NOMO-1 treated with dmso at 0.1 percent for 144 hours (cell line): ENCODE results near the gene LUC7L.
"Not testable (repeated sequence)": the region's sequence is repeated elsewhere in the genome, so short reads cannot be mapped to it uniquely, and the experiment has no call there.

Experiments
- DNase-seq: peaks from one replicate; lab custom pipeline; 2025; ENCODE audit not compliant: unreplicated experiment; lab: John Stamatoyannopoulos, UW

Gene LUC7L

DNA sequence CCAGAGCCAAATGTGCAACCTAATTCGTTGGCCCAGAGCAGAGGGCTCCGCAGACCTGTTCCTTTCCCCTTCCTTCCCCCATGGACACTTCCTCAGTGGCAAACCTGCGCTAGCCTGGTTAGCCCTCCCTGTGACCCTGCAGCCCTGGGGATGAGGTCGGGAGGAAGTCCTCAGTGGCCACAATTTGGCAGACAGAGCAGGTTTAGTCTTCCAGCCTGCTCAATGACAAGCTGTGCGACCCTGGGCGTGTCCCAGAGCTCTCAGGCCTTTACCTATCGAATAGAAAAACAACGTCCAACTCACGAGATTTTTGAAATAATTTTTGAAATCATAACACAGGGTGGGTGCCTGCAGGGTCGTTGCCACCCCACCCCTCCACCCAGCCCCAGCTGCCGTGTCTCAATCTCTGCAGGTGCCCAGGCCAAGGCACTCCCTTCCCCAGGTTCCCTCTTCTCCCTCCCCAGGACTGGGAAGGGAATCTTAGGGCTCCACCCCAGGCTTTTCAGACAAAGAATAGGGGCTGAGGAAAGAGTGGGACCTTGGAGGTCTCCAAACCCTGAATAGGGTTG is 62.0 kb downstream of the LUC7L start:
- no peak for DNase-seq

DNA sequence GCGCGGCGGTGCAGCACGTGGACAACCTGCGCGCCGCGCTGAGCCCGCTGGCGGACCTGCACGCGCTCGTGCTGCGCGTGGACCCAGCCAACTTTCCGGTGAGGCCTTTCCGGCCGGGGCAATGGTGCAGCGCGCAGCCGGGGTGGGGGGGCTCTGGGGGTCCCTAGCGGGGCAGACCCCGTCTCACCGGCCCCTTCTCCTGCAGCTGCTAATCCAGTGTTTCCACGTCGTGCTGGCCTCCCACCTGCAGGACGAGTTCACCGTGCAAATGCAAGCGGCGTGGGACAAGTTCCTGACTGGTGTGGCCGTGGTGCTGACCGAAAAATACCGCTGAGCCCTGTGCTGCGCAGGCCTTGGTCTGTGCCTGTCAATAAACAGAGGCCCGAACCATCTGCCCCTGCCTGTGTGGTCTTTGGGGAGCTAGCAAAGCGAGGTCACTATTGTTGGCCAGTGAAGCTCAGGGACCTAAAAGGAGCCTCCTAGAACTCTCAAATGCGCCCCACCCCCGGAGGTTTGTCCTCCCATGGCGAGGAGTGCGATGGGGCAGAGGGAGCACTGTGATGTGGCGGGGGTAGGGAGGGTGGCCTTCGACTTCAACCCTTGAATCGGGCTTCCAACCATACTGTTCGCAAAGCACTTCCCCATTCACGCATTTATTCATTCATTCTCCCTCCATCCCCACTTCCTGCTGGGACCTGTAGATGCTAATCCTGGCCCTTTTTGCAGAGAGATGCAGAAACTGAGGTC is 62.7 kb downstream of the LUC7L start:
- no peak for DNase-seq

- DNase-seq, result no peak
Measured at GRCh38 chr16:165539-166374, 63.5 kb downstream of the LUC7L start, which contains the start of gene HBM. HBM (plus strand) TSS chr16:165978; CDS start chr16:165998, 20 bp downstream.

GRCh38 chr16:164827-165538 is 64.3 kb downstream of the LUC7L start:
- no peak for DNase-seq

DNA sequence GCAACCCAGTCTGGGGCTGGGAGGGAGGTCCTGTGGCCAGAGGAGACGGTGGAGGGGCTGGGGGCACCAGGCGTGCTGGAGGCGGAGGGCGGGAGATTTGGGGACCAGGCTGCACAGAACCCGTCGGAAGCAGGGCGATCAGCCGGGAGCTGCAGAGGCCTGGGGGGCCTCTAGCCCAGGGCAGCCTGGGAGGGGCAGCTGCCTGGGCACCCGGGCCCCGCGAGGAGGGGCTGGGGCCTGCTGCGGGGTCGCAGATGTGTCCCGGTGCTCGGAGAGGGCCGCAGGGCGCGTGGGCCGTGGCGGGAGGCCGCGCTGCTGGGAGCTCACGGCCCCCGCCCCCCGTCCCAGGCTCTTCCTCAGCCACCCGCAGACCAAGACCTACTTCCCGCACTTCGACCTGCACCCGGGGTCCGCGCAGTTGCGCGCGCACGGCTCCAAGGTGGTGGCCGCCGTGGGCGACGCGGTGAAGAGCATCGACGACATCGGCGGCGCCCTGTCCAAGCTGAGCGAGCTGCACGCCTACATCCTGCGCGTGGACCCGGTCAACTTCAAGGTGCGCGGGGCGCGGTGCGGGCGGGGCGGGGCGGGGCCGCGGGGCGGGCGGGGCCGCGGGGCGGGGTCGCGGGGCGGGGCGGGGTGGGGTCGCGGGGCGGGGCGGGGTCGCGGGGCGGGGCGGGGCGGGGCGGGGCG is 65.0 kb downstream of the LUC7L start:
- DNase-seq, result not testable (repeated sequence)

DNA sequence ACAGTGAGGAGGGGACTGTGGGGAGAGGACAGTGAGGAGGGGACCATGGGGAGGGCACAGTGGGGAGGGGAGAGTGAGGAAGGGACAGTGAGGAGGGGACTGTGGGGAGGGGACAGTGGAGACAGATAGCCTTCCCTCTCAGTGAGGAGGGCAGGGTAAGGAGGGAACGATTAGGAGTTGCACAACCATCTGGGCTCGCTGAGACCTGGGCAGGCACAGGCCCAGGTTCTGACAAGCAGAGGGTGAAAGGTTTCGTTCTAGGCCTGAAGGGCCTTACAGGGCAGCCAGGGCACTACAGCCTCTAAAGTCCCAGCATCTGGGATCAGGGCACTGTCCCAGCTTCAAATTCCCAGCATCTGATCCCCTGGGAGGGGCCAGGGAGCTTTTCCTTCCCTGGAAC is 65.6 kb downstream of the LUC7L start:
- DNase-seq, result not testable (repeated sequence)

- DNase-seq, result not testable (repeated sequence)
Measured at GRCh38 chr16:163139-163538, 66.1 kb downstream of the LUC7L start.

- DNase-seq, result no peak
Measured at GRCh38 chr16:162271-162991, 66.8 kb downstream of the LUC7L start.

DNA sequence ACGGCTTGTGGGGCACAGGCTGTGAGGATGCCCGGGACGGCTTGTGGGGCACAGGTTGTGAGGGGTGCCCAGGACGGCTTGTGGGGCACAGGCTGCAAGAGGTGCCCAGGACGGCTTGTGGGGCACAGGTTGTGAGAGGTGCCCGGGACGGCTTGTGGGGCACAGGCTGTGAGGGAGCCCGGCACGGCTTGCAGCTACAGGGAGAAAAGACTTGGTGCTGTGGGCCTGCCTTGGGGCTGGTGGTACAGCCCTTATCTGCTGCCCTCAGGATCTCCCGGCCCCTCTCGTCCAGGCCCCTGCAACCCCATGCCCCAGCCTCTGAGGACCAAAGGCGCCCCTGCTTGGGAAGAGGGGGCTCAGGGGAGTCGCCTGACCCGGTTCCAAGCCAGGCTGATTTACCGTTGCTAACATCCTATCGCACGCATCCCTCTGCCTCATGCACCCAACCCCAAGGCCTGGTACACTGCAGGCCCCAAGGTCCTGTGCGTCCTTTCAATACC is 68.5 kb downstream of the LUC7L start:
- DNase-seq, result no peak

GRCh38 chr16:160242-160641 is 69.0 kb downstream of the LUC7L start:
- not testable (repeated sequence) for DNase-seq

DNA sequence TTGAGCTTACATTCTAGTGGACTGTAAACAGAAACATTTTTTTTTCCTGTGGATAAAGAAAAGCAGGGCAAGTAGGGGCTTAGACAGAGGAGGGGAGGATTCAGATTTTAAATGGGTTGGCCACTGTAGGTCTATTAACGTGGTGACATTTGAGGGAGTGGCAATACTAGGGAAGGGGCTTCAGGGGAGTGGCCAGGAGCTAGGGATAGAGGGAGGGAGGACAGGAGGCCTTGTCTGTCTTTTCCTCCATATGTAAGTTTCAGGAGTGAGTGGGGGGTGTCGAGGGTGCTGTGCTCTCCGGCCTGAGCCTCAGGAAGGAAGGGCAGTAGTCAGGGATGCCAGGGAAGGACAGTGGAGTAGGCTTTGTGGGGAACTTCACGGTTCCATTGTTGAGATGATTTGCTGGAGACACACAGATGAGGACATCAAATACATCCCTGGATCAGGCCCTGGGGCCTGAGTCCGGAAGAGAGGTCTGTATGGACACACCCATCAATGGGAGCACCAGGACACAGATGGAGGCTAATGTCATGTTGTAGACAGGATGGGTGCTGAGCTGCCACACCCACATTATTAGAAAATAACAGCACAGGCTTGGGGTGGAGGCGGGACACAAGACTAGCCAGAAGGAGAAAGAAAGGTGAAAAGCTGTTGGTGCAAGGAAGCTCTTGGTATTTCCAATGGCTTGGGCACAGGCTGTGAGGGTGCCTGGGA is 70.0 kb downstream of the LUC7L start:
- no peak for DNase-seq

DNA sequence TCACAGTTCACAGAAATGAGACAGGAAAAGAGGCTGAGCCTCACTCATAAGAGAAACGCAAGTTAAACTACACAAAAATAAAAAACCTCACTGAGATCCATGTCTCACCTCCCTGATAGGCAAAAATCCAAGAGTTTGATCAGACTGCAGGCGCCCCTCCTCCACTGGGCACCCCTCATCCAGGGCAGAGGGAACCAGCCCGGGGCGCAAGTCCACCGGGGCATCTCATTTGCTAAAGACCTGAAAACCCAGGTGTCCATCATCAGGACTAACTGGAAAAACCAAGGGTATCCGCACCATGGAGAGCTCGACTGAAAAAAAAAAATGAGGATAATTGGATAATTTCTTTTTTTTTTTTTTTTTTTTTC is 74.2 kb downstream of the LUC7L start:
- DNase-seq, result no peak

- no peak for DNase-seq
Measured at GRCh38 chr16:154217-155030, 74.8 kb downstream of the LUC7L start.

DNA sequence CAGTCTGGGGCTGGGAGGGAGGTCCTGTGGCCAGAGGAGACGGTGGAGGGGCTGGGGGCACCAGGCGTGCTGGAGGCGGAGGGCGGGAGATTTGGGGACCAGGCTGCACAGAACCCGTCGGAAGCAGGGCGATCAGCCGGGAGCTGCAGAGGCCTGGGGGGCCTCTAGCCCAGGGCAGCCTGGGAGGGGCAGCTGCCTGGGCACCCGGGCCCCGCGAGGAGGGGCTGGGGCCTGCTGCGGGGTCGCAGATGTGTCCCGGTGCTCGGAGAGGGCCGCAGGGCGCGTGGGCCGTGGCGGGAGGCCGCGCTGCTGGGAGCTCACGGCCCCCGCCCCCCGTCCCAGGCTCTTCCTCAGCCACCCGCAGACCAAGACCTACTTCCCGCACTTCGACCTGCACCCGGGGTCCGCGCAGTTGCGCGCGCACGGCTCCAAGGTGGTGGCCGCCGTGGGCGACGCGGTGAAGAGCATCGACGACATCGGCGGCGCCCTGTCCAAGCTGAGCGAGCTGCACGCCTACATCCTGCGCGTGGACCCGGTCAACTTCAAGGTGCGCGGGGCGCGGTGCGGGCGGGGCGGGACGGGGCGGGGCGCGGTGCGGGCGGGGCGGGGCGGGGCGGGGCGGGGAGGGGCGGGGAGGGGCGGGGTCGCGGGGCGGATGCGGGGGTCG is 75.6 kb downstream of the LUC7L start:
- DNase-seq, result not testable (repeated sequence)

- DNase-seq, result not testable (repeated sequence)
Measured at GRCh38 chr16:153129-153521, 76.1 kb downstream of the LUC7L start.

DNA sequence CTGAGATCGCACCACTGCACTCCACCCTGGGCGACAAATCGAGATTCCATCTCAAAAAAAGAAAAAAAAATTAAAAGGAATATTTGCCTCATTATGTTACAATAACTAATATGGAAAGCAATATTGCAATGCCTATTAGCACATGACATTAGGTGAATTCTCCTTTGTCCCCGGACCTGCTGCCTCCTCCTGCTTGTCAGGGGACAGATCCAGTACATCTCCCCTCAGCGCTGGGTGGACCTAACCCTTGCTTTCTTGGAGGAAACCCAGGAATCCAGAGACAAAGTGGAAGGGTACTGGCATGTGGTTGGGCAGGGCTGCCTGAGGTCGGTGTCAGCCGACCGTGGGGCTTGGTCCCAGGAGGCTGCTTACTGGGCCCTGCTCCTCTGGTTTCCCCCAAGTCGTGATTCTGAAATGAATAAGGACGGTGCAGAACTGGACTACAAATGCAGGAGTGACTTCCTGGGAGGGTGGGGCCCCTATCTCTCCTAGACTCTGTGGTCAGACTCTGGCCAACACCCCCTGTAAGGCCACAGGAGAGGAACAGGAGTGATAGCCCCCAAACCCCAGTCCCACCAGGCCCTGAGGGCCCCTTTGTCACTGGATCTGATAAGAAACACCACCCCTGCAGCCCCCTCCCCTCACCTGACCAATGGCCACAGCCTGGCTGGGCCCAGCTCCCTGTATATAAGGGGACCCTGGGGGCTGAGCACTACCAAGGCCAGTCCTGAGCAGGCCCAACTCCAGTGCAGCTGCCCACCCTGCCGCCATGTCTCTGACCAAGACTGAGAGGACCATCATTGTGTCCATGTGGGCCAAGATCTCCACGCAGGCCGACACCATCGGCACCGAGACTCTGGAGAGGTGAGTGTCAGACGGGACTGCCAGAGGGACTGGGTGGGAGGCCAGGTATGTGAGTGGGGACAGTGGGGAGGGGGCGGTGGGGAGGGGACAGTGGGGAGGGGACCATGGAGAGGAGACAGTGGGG is 76.8 kb downstream of the LUC7L start, which contains the start of gene HBZ:
Gene HBZ, plus strand, starts transcription at position 504 of the 988 bp plus-strand sequence. Its CDS starts 266 bp downstream, at position 770.
- no peak for DNase-seq
